ENCODE data around the gene STOML3. TPM values are rescaled to one million over a fixed set of nuclear protein-coding genes. Genes with fewer than 3 reads are reported as not detected.

The STOML3 gene, protein sequence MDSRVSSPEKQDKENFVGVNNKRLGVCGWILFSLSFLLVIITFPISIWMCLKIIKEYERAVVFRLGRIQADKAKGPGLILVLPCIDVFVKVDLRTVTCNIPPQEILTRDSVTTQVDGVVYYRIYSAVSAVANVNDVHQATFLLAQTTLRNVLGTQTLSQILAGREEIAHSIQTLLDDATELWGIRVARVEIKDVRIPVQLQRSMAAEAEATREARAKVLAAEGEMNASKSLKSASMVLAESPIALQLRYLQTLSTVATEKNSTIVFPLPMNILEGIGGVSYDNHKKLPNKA
- total RNA-seq (2014; rRNA removed; shearing (Covaris generic)): 0.11 and 0.13 TPM in 2 replicates

GRCh38 chr13:38990693-38991092, at the start of gene STOML3:
Gene STOML3 (minus strand): TSS chr13:38990831. CDS start chr13:38990721, 110 bp downstream.

DNA sequence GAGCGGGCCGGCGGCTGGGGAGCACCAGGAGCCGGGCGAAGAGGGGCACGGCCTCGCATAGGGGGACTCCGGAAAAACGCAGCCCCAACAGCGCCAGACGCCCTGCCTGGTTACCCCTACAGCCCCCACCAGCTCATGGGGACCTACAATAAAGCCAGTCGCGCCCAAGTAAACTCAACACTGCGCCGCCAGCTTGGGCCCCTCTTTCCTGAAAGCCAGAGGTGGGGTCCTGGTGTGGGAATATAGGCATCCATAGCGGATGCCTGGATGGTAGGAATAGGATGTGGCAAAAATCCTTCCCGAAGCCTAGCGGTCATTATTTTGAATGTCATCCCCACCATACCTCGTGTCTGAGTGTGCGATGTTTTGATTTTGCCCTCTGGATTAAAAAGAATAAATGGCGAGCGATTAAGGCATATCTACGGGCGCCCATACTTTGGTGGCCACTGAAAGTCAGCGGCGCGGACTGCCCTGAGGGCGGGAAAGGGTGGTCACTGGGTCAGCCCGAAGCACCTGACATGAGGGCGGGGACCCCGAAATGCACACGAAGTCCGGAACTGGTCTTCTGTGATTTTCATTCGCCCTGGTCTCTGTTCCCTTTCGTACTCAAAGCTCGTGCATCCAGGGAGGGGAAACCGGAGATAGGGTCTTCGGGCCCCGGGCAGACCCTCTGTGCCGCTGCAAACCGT, 47.4 kb upstream of the STOML3 start, which contains the start of the genes NHLRC3 and PROSER1:
NHLRC3 (plus strand) TSS at position 577 of the 689 bp plus-strand sequence. CDS start 184 bp downstream, outside the sequence.
PROSER1 (minus strand) TSS at position 210 of the 689 bp plus-strand sequence. CDS start 847 bp downstream, outside the sequence.

Other genes starting within 250 kb of the STOML3 start
- gene PROSER1, start 47.3 kb upstream of the STOML3 start, total RNA-seq (2014; rRNA removed; shearing (Covaris generic)): 10.4 and 16.9 TPM in 2 replicates
- gene NHLRC3, start 47.6 kb upstream of the STOML3 start, total RNA-seq (2014; rRNA removed; shearing (Covaris generic)): 7.3 and 8.0 TPM in 2 replicates